Esophagus mucosa (tissue), 1 donor: ENCODE results near the gene FSTL4. TPM values are rescaled to one million over a fixed set of nuclear protein-coding genes. Genes with fewer than 3 reads are reported as not detected.

Experiments used
- ATAC-seq: fragments of 200-7000 bp; cut with Tn5 transposase; one replicate; pipeline ENCODE4 v1.9.1; 2020
- total RNA-seq: library from RNA; stranded (reverse); gene quantifications from one replicate; pipeline ENCODE4 v1.2.4, GENCODE V29; 2023
- donor health status: DM: yes; HTN: yes; CAD: no.

Gene FSTL4
- total RNA-seq, 1 donor from 2014 or later = 2.8 TPM

GRCh38 chr5:133425764-133426163 lies 186.6 kb downstream of the FSTL4 start:
- ATAC-seq = no peak

- no peak for ATAC-seq
Measured at GRCh38 chr5:133425222-133425621, 187.1 kb downstream of the FSTL4 start.

- ATAC-seq = peak; percentile 87
Measured at GRCh38 chr5:133423618-133424282, 188.6 kb downstream of the FSTL4 start.

GRCh38 chr5:133423011-133423617 lies 189.2 kb downstream of the FSTL4 start:
- peak; percentile 50 for ATAC-seq

GRCh38 chr5:133421806-133422205 lies 190.5 kb downstream of the FSTL4 start:
- no peak for ATAC-seq

- no peak for ATAC-seq
Measured at GRCh38 chr5:133421394-133421793, 190.9 kb downstream of the FSTL4 start.

GRCh38 chr5:133420440-133421301 lies 191.7 kb downstream of the FSTL4 start:
- ATAC-seq = no peak

- no peak for ATAC-seq
Measured at GRCh38 chr5:133415906-133416305, 196.4 kb downstream of the FSTL4 start.

- ATAC-seq = no peak
Measured at GRCh38 chr5:133415506-133415905, 196.8 kb downstream of the FSTL4 start.

- ATAC-seq = no peak
Measured at GRCh38 chr5:133412661-133413060, 199.7 kb downstream of the FSTL4 start.

GRCh38 chr5:133410335-133410828 lies 202.0 kb downstream of the FSTL4 start:
- ATAC-seq = no peak

- ATAC-seq = no peak
Measured at GRCh38 chr5:133409210-133409674, 203.1 kb downstream of the FSTL4 start.

- ATAC-seq = no peak
Measured at GRCh38 chr5:133408322-133408721, 204.0 kb downstream of the FSTL4 start.

- ATAC-seq = peak; percentile 67
Measured at GRCh38 chr5:133406977-133407632, 205.2 kb downstream of the FSTL4 start.

GRCh38 chr5:133406208-133406976 lies 205.9 kb downstream of the FSTL4 start:
- ATAC-seq = peak; percentile 68

GRCh38 chr5:133405275-133406034 lies 206.9 kb downstream of the FSTL4 start:
- no peak for ATAC-seq

GRCh38 chr5:133404724-133405123 lies 207.6 kb downstream of the FSTL4 start:
- peak; percentile 30 for ATAC-seq

- ATAC-seq = no peak
Measured at GRCh38 chr5:133403741-133404364, 208.5 kb downstream of the FSTL4 start.

GRCh38 chr5:133402775-133403174 lies 209.6 kb downstream of the FSTL4 start:
- ATAC-seq = no peak

- ATAC-seq = no peak
Measured at GRCh38 chr5:133401731-133402347, 210.5 kb downstream of the FSTL4 start.
